Stomach (tissue), 9 donors: ENCODE measurements around the gene SGMS1. TPM values are rescaled to one million over a fixed set of nuclear protein-coding genes. Genes with fewer than 3 reads are reported as not detected.

Experiments
- DNase-seq, 2 donors: peaks; one replicate each; pipeline versions ENCODE4 v3.0.0 to v3.0.0-alpha.2; 2013 to 2019
- H3K27ac ChIP-seq, 5 donors: fragments of 200-600 bp in 4 of 5; sonication (generic) in 4 of 5; one replicate each; pipeline ENCODE4 v1.5.1; 2013 to 2019; ENCODE audit warnings: mild to moderate bottlenecking in 1 of 5, moderate library complexity in 1 of 5
- H3K27me3 ChIP-seq, 3 donors: fragments of 200-600 bp; sonication (generic); one replicate each; pipeline ENCODE4 v1.5.1; 2017 to 2019; ENCODE audit warnings: mixed run types in 1 of 3
- H3K36me3 ChIP-seq, 4 donors: fragments of 200-600 bp; sonication (generic); 1 replicate in 3 of 4; 2 replicates in 1 of 4; pipeline ENCODE4 v1.5.1; 2016 to 2019
- H3K4me1 ChIP-seq, 4 donors: fragments of 200-600 bp; sonication (generic); one replicate each; pipeline ENCODE4 v1.5.1; 2016 to 2019
- H3K4me3 ChIP-seq, 4 donors: fragments of 200-600 bp; sonication (generic) in 3 of 4; one replicate each; pipeline ENCODE4 v1.5.1; 2016 to 2019; ENCODE audit warnings: mild to moderate bottlenecking in 1 of 4
- H3K9me3 ChIP-seq, 4 donors: fragments of 200-600 bp; sonication (generic); one replicate each; pipeline ENCODE4 v1.5.1; 2016 to 2019
- EP300 ChIP-seq: sonication (generic); formaldehyde crosslinking; IDR thresholded peaks from one replicate; pipeline ENCODE4 v1.6.1; 2017; ENCODE audit warnings: antibody characterized with exemption
- POLR2A ChIP-seq, 4 donors: fragments of 450-650 bp; IDR thresholded peaks; one replicate each; pipeline ENCODE4 v1.6.1; 2016; ENCODE audit warnings: antibody characterized with exemption in 4 of 4, control low read depth in 2 of 4, mild to moderate bottlenecking in 1 of 4, moderate library complexity in 1 of 4
- POLR2AphosphoS5 ChIP-seq, 3 donors: sonication (generic); formaldehyde crosslinking; IDR thresholded peaks; one replicate each; pipeline ENCODE4 v1.6.1; 2016; ENCODE audit warnings: antibody characterized with exemption in 3 of 3
- WGBS, 5 donors: extraction: QIAGEN DNeasy Blood & Tissue Kit in 3 of 5; methylation state at CpG; one replicate each; pipeline versions ENCODE4 v1.1.5 to v1.1.7; 2013 to 2018; 5-methylcytosine and 5-hydroxymethylcytosine counted together
- intact Hi-C: fragments of 100-400 bp; cut with DNase I; formaldehyde crosslinking; loops from one replicate; pipeline ENCODE4 v1.15.1; 2023; ENCODE audit warnings: low total_unique reads
- polyA plus RNA-seq, 3 donors: library from polyadenylated mRNA; stranded (reverse); fragments of 200-250 nt; gene quantifications; one replicate each; pipeline ENCODE4 v1.2.3, GENCODE V29; 2013
- total RNA-seq, 5 donors: library from RNA; depleted of rRNA; stranded (reverse); fragments of >200 nt; gene quantifications; one replicate each; pipeline versions ENCODE4 v1.1.0 to v1.2.3, GENCODE V29; 2014 to 2016
- TF ChIP-seq, protein P1 (sequence below), 7 experiments: fragments of 450-650 bp in 4 of 7; fragments of 200-600 bp in 3 of 7; sonication (generic) in 3 of 7; IDR thresholded peaks; one replicate each; pipeline ENCODE4 v1.5.1; 2016 to 2019; ENCODE audit warnings: antibody characterized with exemption in 7 of 7, control low read depth in 2 of 7, mild to moderate bottlenecking in 1 of 7
- donor health status: healthy with polysubstance abuse.
- donor health status: Bipolar disorder and iron deficiency.
- donor health status: healthy.

SGMS1 gene
- total and polyA plus RNA-seq, 8 donors: 6.2 to 229 (median 49.6) TPM

DNA sequence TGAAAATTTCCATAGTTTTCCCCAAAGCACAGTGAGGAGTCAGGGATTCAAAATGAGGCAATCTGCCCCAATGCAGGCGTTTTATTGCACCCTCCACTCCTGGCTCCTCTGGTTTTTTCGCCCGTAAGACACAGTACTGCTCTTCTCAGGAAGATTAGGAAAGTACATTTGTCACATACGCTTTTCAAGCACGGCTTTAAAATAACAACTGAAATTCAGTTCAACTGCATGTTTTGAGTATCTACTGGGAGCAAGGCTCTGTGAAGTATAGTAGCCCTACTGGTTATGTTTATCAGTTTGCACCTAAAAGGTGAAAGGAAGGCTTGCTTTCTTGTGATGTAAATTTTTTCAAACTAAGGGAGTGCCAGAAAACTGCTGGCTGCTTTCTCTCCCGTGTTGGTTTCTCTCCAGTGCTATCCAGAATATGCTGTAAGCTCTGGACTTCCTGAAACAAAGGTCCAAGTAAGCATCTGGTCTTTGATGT, 1.9 kb upstream of the SGMS1 start:
- 4 to 8% (median 5%) methylated on average over 6 of the region's 6 CpGs for WGBS, 5 donors

DNA sequence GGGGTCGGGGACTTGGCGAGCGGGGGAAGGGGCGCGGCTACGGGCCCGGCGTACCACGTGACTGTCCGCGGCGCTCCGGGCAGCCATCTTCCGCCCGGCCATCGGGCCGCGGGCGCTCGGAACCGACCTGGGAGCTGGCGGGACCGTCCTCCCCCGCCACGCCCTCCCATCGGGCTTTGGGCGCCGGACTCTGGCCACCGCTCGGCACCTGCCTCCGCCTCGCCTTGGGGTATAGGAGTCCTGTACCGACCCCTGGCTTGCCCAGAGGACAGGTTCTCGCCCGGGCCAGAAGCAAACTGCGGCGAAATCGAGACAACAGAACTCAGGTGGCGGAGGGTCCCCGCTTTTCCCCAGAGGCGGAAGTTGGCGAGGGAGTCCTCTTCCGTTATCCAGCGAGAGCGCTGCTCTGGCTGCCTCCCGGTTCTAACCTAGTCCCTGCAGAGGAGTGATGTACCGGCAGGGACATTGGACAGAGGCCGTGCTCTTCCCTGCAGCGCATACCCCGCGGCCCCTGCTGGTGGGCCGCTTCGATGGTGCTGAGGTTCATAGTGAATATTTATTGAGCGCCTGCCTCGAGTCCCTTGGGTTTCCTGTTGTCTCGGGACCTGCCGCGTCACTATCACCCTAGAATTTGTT, 1.2 kb upstream of the SGMS1 start:
- no peaks in the 10 kb centered on the region for H3K9me3 ChIP-seq
- peak overlapping the region; percentile 98 to 100 (median 99) for H3K27ac ChIP-seq
- H3K36me3 ChIP-seq: peaks cover 0 to 11% (median 6%) of the 10 kb centered on the region in 4 donors
- 0% methylated on average over 30 to 58 of the region's 58 CpGs for WGBS, 5 donors
- peak; percentile 78 to 89 for DNase-seq
- no peak for TF ChIP-seq POLR2A (IDR thresholded peaks at IDR 0.05)
- TF ChIP-seq POLR2AphosphoS5 (IDR thresholded peaks at IDR 0.05): no peak
- TF ChIP-seq, protein P1, sequence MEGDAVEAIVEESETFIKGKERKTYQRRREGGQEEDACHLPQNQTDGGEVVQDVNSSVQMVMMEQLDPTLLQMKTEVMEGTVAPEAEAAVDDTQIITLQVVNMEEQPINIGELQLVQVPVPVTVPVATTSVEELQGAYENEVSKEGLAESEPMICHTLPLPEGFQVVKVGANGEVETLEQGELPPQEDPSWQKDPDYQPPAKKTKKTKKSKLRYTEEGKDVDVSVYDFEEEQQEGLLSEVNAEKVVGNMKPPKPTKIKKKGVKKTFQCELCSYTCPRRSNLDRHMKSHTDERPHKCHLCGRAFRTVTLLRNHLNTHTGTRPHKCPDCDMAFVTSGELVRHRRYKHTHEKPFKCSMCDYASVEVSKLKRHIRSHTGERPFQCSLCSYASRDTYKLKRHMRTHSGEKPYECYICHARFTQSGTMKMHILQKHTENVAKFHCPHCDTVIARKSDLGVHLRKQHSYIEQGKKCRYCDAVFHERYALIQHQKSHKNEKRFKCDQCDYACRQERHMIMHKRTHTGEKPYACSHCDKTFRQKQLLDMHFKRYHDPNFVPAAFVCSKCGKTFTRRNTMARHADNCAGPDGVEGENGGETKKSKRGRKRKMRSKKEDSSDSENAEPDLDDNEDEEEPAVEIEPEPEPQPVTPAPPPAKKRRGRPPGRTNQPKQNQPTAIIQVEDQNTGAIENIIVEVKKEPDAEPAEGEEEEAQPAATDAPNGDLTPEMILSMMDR (IDR thresholded peaks at IDR 0.05): peak in 4 of 7 experiments; percentile 32 to 59 (median 48)
- TF ChIP-seq EP300: no peak
- intact Hi-C loops: no loop called here
- H3K27me3 ChIP-seq: no peaks in the 10 kb centered on the region
- peaks cover 17 to 34% (median 28%) of the 10 kb centered on the region in 4 donors for H3K4me1 ChIP-seq
- peak overlapping the region; percentile 80 to 95 (median 90) for H3K4me3 ChIP-seq

More for the DNA sequence above, 1.9 kb upstream of the SGMS1 start:
- peaks cover 14 to 27% (median 21%) of the 10 kb centered on the region in 4 donors for H3K4me1 ChIP-seq
- peak in 1 of 2 donors; percentile 54 for DNase-seq
- peak overlapping the region; percentile 98 to 100 (median 99) for H3K27ac ChIP-seq
- no peaks in the 10 kb centered on the region for H3K9me3 ChIP-seq
- TF ChIP-seq EP300: no peak
- no peak for TF ChIP-seq POLR2A (IDR thresholded peaks at IDR 0.05)
- no peak for TF ChIP-seq POLR2AphosphoS5 (IDR thresholded peaks at IDR 0.05)
- TF ChIP-seq, protein P1 (IDR thresholded peaks at IDR 0.05): no peak
- H3K36me3 ChIP-seq: peaks cover 0 to 12% (median 7%) of the 10 kb centered on the region in 4 donors
- intact Hi-C loops: no loop called here
- H3K27me3 ChIP-seq: no peaks in the 10 kb centered on the region
- peak overlapping the region; percentile 80 to 95 (median 90) for H3K4me3 ChIP-seq

DNA sequence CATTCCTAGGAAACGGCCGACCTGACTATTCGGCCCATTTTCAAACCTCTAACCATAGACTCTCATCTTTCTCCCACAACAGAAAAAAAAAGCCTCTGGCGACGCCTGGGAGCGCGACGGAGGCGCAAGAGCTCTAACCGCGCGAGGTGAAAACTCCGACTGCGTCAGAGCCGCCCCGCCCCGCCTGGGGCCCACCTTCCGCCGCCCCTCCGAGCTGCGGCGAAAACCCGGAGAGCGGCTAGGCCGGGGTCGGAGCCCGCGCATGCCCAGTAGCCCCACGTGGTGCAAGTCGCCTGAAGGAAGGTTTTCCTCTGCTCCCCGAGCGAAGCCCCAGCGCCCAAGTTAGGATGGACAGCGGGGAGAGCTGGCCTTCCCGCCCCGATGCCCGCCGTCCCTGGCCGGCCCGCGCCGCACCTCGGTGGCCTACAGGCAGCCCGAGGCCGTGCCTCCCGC, 683 bp upstream of the SGMS1 start:
- intact Hi-C loops: no loop called here
- Histone ChIP-seq H3K9me3 (no peaks in the 10 kb centered on the region), H3K4me3 (peak overlapping the region; percentile 80 to 95 (median 90)), H3K27ac (peak overlapping the region; percentile 98 to 100 (median 99)), H3K27me3 (no peaks in the 10 kb centered on the region), H3K4me1 (peaks cover 20 to 40% (median 32%) of the 10 kb centered on the region in 4 donors), H3K36me3 (peaks cover 0 to 6% (median 3%) of the 10 kb centered on the region in 4 donors)
- peak; percentile 97 to 99 for DNase-seq
- TF ChIP-seq POLR2AphosphoS5 (IDR thresholded peaks at IDR 0.05) (peak; percentile 81 to 92 (median 90)), EP300 (no peak)
- WGBS, 5 donors: 0% methylated on average over 25 to 46 of the region's 46 CpGs

DNA sequence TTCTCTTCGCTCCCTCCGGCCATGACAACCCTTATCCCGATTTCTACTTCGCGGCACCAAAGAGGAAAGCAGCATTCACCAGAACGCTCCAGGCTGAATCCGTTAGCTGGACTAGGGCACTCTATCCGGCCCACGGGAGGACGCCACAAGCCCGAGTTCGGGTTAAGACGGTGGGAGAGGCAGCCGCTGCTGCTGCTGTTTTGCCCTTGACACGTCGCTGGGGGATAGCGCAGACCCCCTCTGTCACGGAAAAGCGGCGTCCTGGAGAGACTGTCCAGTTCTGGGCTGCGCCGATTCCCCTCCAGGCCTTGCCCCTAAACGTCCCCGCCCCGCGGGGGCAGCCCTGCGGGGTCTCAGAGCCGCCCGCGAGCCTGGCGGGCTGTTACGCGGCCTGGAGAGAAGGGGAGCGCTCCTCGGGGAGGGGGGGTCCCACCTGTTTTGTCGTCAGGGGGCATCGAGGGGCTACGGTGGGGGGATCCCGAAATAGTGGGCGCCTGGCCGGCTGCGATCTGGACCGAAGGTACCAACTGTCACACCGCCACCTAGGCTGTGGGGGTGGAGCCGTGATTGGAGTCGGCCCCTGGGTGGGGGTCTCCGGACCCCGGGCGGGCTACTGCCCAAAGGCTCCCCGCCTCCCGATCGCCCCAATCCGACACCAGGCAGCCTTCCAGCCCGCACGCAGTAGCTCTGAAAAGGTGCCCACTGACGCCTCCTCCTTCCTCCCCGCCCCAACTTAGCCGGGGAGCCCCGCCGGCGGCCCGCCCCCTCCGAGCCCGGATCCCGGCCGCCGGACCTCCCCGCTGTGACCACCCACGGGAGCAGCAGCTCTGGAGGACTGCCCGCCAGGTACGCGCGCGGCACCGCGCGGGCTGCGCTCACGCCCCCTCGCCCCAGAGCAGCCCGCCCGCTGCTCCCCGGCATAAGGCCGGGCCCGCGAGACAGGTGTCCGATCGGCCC, 772 bp downstream of the SGMS1 start:
- 0 to 1% (median 0%) methylated on average over 21 to 88 of the region's 88 CpGs for WGBS, 5 donors
- TF ChIP-seq POLR2A (IDR thresholded peaks at IDR 0.05) (no peak), POLR2AphosphoS5 (IDR thresholded peaks at IDR 0.05) (no peak), EP300 (no peak)
- TF ChIP-seq, protein P1 (IDR thresholded peaks at IDR 0.05): no peak
- H3K4me3 ChIP-seq: peak overlapping the region; percentile 80 to 95 (median 90)
- intact Hi-C loops: no loop called here
- DNase-seq: peak; percentile 57 to 78
- no peaks in the 10 kb centered on the region for H3K9me3 ChIP-seq
- peak overlapping the region; percentile 98 to 100 (median 99) for H3K27ac ChIP-seq
- H3K36me3 ChIP-seq: no peaks in the 10 kb centered on the region
- no peaks in the 10 kb centered on the region for H3K27me3 ChIP-seq
- H3K4me1 ChIP-seq: peaks cover 20 to 54% (median 40%) of the 10 kb centered on the region in 4 donors
